Measurements from ENCODE around the gene CMTM4. TPM values are rescaled to one million over a fixed set of nuclear protein-coding genes. Genes with fewer than 3 reads are reported as not detected.

The CMTM4 gene
- total RNA-seq, 1 experiment from 2014 or later: 77.8 TPM

- H3K4me2 ChIP-seq (ENCODE audit: low read length): peak within 1 kb of the TSS; percentile 45
- H3K9me2 ChIP-seq (ENCODE audit: insufficient read depth): no peaks in the 10 kb centered on the region
- H3K27me3 ChIP-seq (ENCODE audit: insufficient read depth, low read length): no peaks in the 10 kb centered on the region
- ChIA-PET POLR2A (no interaction called here), CTCF (interaction anchor here (1.2 kb wide), 1 partner anchor 30 kb away, joined by 3 read pairs; no protein-coding TSS in a partner anchor), RAD21 (ENCODE audit: low non-redundant PET in 1 of 2, low total read pairs in 2 of 2, uncharacterized antibody in 2 of 2, unreplicated experiment in 2 of 2) (no interaction called here)
- no peak within 1 kb of the TSS for H3K27ac ChIP-seq (ENCODE audit: low read depth, low read length)
- no peak within 1 kb of the TSS for H2AFZ ChIP-seq (ENCODE audit: low read depth, low read length, poor library complexity, severe bottlenecking)
- H3K36me3 ChIP-seq (ENCODE audit: control insufficient read depth in 1 of 2, insufficient read depth in 2 of 2, low read length in 2 of 2): no peaks in the 10 kb centered on the region
- H3K9ac ChIP-seq (ENCODE audit: low read length): no peak within 1 kb of the TSS
- H3K4me3 ChIP-seq (replicated peaks in 1 of 2; ENCODE audit: low read depth in 1 of 2, low read length in 2 of 2): no peak within 1 kb of the TSS
- intact Hi-C loops (cut with micrococcal nuclease): no loop called here
- H3K79me2 ChIP-seq (ENCODE audit: insufficient read depth, low read length): no peaks in the 10 kb centered on the region
- no peaks in the 10 kb centered on the region for H4K20me1 ChIP-seq (ENCODE audit: insufficient read depth)
- DNase-seq (ENCODE audit: low read depth, low spot score) (no peak), ATAC-seq (no peak)
- no TSS peak for BruUV-seq (replicated peaks)
- H3K4me1 ChIP-seq (ENCODE audit: control insufficient read depth in 1 of 2, insufficient read depth in 2 of 2, low read length in 2 of 2): peaks cover 18 to 20% of the 10 kb centered on the region in 2 experiments
- no peak for TF ChIP-seq RAD21 (IDR thresholded peaks at IDR 0.05; ENCODE audit: low read depth)
- no peak for TF ChIP-seq EGR1 (IDR thresholded peaks at IDR 0.05; ENCODE audit: low read depth)
- no peak for TF ChIP-seq CEBPB (IDR thresholded peaks at IDR 0.05; ENCODE audit: low read depth)
- TF ChIP-seq, protein P1, sequence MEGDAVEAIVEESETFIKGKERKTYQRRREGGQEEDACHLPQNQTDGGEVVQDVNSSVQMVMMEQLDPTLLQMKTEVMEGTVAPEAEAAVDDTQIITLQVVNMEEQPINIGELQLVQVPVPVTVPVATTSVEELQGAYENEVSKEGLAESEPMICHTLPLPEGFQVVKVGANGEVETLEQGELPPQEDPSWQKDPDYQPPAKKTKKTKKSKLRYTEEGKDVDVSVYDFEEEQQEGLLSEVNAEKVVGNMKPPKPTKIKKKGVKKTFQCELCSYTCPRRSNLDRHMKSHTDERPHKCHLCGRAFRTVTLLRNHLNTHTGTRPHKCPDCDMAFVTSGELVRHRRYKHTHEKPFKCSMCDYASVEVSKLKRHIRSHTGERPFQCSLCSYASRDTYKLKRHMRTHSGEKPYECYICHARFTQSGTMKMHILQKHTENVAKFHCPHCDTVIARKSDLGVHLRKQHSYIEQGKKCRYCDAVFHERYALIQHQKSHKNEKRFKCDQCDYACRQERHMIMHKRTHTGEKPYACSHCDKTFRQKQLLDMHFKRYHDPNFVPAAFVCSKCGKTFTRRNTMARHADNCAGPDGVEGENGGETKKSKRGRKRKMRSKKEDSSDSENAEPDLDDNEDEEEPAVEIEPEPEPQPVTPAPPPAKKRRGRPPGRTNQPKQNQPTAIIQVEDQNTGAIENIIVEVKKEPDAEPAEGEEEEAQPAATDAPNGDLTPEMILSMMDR (IDR thresholded peaks at IDR 0.05 in 2 of 3, conservative IDR thresholded peaks at IDR 0.05 in 1 of 3; ENCODE audit: borderline replicate concordance in 1 of 3, insufficient read depth in 1 of 3, low read depth in 2 of 3, low read length in 2 of 3): no peak
- TF ChIP-seq TCF7L2 (IDR thresholded peaks at IDR 0.05; ENCODE audit: borderline replicate concordance, extremely low read depth, insufficient read depth, insufficient read length): no peak
- TF ChIP-seq ELF1 (IDR thresholded peaks at IDR 0.05; ENCODE audit: borderline replicate concordance, low read depth): no peak
- TF ChIP-seq JUND (IDR thresholded peaks at IDR 0.05): no peak
- TF ChIP-seq, protein P2, sequence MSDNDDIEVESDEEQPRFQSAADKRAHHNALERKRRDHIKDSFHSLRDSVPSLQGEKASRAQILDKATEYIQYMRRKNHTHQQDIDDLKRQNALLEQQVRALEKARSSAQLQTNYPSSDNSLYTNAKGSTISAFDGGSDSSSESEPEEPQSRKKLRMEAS (IDR thresholded peaks at IDR 0.05): no peak
- TF ChIP-seq ZBTB33 (IDR thresholded peaks at IDR 0.05; ENCODE audit: extremely low read depth, insufficient replicate concordance, low read length): no peak
- TF ChIP-seq ZNF274 (IDR thresholded peaks at IDR 0.05; ENCODE audit: low read depth, low read length): no peak
- no peak for TF ChIP-seq CBX3 (IDR thresholded peaks at IDR 0.05; ENCODE audit: low read depth)
- TF ChIP-seq REST (IDR thresholded peaks at IDR 0.05; ENCODE audit: low read depth): no peak
- no peak for TF ChIP-seq EZH2phosphoT487 (IDR thresholded peaks at IDR 0.05; ENCODE audit: borderline replicate concordance)
- TF ChIP-seq POLR2A (IDR thresholded peaks at IDR 0.05; ENCODE audit: borderline replicate concordance, extremely low read depth, insufficient read depth, insufficient read length): no peak
- no peaks in the 10 kb centered on the region for H3K9me3 ChIP-seq (ENCODE audit: control insufficient read depth in 1 of 2, insufficient read depth in 1 of 2, low read depth in 1 of 2, low read length in 2 of 2)
These were observed 117.7 kb downstream of the CMTM4 start, which contains the start of gene CMTM2 for GRCh38 chr16:66578651-66579531. CMTM2 (plus strand) TSS chr16:66579463; CDS start chr16:66579608, 145 bp downstream.

Data from HCT116 (cell line).